CD4-positive, alpha-beta T cell treated with Interleukin-12 subunit alpha and Interleukin-12 subunit beta, for 1 hour (primary cell): ENCODE data around the gene SMIM36.
A peak's percentile ranks its signal among the peaks of the same experiment; 100 is the strongest.
"Not testable (repeated sequence)": the region's sequence is repeated elsewhere in the genome, so short reads cannot be mapped to it uniquely, and the experiment has no call there.

ENCODE experiments used
- DNase-seq: peaks from one replicate; pipeline ENCODE4 v3.0.0-alpha.2; 2020

Gene SMIM36

DNA sequence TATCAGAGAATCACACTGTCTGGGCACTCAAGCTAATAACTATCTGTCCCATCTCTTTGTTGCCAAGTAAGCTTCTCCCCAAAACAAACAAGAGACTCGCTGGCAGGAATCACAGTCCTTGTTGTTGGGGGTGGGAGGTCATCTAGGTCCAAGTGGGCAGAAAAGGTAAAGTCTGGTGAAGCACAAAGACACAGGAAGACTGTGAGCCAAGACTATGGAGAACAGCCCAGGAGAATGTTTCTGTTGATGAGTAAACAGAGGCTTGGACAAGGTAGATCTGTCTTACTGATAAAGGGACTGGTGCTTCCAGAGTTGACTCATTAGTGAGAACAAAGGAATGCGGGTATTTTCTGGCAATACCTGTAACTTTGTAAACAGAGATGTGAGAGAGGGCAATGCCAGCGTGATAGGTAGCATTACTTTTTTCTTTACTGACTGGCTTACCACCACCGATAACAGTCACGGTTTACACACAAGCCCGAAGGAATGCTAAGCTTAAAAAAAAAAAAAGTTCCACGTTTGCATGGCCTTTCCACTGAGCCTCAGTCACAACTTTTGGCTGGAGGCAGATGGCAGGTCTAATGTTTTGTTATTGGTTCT, 78.1 kb downstream of the SMIM36 start:
- no peak for DNase-seq

DNA sequence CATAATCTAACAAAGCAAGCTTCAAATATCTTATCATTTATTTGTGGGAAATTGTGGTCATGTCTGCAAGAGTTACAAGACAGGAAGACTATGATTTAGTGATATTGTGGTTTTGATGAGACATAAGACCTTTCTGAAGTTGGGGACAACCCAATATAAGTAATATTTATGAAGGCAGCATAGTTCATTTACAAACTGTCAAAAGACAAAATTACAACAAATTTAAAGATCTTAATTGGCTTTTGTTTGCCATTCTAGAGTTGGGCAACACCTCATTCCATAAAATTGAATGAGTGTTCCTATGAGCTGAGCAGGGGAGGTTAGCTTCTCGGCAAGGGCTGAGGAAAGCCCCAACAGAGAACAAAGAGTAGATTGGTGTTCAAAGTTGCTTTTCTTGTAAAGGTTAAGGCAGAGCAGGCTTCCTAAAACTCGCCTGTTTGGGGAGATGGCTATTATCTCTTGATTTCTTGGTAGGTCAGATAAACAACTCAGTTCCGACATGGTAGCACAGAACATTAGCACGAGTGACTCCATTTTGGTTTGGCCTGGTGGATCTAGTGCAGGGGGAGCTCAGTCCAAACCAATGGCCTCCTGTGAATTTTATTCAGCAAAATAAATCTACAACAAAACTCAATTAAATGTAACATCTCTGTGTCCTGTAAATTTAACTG, 78.8 kb downstream of the SMIM36 start:
- no peak for DNase-seq

DNA sequence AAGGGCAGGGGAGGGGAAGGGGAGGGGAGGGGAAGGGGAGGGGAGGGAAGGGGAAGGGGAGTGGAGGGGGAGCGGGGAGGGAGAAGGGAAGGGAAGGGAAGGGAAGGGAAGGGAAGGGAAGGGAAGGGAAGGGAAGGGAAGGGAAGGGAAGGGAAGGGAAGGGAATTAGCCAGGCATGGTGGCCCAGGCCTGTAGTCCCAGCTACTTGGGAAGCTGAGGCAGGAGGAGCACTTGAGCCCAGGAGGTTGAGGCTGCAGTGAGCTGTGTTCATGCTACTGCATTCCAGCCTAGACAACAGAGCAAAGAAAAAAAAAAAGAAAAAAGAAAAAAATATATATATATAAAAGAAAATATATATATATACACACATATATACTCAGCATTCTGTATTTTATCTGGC, 79.3 kb downstream of the SMIM36 start:
- DNase-seq = not testable (repeated sequence)

DNA sequence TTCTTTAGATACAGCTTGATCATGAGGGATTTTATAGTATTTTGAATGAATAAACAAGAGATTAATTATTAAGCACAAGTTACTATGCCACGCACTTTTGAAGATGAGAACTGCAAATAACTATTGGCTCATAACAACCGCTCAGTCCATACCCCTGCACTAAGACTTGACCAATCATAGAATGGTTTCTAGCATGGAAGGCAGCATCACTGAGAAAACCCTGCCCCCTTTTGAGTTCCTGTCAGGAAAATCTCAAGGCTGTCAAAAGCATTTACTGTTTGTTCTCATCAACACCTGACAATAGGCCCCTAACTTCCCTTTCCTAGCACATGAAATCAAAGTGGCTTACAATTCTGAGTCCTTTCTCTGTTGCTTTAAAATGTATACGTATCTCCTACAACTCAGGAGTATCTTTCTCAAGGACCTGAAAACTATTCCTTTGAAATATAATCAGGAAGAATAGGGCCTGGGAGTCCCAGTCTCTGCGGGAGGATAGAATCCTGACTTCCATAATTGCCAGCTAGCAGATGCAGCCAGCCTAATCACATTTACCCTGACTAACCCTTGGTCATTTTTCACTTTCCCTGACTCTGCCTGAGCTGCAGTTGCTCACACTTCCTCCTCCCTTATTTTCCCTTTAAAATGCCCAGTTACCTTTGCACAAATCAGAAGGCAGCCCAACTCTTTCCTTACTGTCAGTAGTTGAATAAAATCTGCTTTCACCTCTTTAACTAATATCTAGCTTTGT, 80.5 kb downstream of the SMIM36 start:
- DNase-seq = no peak

DNA sequence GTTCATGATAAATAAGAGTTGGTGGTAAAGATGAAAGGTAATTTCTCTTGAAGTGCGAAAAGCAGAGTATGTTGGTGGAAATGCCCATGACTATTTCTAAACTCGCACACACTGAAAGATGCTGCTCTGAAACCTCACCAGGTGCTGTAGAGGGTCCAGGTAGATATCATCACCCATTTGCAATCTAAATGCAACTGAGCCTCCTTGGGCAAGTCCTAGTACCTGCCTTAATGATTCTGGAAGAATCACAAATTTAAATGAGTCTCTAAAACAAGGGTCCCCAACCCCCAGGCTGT, 83.7 kb downstream of the SMIM36 start:
- DNase-seq = no peak

DNA sequence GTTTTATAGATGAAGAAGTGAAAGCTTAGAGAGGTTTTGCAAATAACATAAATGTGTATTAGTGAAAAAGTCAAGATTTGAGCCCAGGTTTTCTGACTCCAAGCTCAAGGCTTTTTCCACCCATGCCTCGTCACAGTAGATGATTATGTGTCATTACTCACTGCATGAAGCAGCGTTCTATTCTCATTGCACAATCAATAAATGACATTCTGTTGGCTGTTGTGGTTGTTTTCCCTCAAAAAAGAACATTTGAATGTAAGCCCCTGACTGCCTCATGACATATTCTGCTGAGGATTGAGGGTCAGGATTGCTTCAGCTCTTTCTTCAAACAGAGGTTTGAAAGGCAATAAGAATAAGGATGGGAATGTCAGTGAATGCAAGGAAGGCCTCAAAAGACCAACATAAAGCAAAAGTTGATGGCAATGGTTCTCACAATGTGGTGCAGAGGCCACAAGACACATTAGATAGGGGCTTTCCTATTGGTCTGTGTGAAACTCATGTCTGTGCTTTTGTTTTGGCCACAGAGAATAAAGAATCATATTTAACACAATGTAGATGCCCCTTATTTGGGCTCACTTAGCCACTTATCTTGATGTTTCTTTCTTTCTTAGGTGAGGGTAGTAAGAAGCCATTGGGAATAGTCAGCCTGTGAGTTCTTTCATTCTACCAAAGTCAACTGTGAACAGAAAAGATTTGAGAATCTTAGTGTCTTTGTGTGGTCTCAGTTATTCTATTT, 84.2 kb downstream of the SMIM36 start:
- no peak for DNase-seq

DNA sequence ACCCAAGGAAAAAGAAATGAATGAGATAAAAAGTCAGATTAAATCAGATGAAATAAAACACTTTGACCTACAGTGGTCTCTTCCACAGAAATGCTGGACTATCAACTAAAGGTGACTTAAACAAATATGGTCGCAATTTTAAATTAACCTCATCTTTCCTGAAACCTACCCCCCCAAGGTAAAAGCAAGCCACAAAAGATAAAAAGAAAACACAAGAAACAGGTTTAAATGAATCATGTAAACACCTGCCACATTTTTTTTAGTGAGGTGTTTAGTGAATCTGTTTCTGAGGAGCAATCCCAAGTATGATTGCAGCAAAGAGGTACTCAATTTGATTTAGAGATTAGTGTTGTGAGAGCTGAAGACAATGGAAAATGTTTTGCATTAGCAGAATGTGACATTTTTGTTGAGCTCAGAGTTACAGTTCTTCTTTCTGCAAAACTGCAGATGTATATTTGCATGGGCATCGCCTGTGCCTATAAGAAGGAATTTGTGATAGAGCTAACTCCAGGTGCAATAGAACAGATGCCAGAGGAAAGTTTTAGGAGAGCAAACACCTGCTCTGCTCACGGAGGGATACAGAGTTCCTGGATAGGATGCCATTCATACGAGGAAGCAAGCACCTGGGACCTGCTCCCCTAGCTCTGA, 86.2 kb downstream of the SMIM36 start:
- DNase-seq = no peak

DNA sequence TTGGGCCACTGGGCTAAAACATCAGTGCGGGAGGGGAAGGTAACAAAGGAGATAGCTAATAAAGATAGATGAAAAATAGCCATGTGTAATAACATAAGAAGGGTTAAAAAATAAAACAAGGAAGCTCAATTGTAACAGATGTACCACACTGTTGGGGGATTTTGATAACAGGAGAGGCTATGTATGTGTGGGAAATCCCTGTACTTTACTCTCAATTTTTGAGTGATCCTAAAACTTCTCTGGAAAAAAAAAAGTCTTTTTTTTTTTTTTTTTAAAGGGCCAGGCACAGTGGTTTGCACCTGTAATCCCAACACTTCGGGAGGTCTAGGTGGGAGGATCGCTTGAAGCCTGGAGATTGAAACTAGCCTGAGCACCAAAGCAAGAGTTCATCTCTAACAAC, 87.7 kb downstream of the SMIM36 start:
- no peak for DNase-seq

DNA sequence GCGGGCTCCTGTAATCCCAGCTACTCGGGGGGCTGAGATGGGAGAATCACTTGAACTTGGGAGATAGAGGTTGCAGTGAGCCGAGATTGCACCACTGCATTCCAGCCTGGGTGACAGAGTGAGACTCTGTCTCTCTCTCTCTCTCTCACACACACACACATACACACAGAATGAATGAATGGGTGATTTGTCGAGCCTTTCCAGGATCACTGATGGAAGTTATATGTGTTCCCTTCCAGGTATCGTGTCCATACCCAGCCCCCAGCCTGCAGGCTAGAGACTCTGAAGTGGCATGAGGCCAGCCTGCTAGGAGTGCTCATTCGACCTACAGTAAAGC, 88.5 kb downstream of the SMIM36 start:
- DNase-seq = not testable (repeated sequence)

DNA sequence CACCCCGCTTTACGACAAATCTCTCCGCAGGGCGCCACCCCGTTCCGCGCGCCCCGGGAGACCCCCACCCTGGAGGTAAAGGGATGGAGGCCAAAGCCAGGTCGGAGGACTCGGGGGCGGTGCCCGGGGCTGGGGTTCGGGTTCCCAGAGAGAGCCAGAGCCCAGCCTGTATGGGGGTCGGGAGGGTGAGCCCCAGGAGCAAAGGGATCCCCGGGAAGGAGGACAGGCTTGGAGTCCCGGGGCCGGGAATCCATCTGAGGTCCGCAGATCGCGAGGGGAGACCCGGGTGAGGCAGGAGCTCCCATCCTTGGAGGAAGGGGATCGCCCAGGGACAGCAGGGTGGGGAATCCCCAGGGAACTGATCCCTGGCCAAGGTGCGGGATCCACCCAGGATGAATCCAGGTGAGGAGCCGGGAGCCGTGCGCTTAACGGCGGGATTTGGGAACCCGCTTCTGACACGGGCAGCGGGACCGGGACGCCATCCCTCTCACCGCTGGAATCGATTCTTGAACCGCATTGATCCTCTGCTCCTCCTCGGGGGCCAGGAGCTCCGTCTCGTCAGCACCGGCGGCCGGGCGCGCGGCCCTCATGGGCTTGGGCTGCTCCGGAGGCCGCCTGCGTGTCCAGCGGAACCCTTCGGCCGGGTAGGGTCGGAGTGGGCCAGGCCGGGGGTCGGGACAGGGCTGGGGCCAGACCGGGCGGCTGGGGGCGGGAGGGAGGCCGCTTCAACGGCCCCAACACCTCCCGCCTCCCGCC, 89.9 kb downstream of the SMIM36 start, which contains the start of gene MMD:
Gene MMD (minus strand): TSS at position 657 of the 756 bp plus-strand sequence. CDS start 140 bp downstream, at position 517.
- DNase-seq = no peak

DNA sequence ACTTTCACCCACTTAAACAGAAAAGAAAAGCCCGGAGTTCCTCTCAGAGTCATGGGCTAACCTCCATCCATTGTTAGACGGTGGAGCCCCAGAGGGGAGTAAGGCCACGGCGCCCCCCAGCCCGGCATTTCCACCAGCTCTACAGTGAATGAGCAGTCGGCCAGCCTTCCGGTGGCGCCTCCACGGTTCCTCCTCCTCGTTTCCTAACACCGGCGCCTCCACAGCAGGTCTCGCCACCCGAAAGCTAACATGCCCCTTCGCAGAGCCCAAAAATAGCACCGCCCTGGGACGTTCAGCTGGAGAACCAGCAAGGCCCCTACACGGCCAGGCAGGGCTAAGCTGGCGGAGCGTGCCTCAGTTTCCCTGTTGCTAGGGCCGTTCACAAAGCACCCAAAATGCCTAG, 90.5 kb downstream of the SMIM36 start:
- DNase-seq = peak; percentile 43

DNA sequence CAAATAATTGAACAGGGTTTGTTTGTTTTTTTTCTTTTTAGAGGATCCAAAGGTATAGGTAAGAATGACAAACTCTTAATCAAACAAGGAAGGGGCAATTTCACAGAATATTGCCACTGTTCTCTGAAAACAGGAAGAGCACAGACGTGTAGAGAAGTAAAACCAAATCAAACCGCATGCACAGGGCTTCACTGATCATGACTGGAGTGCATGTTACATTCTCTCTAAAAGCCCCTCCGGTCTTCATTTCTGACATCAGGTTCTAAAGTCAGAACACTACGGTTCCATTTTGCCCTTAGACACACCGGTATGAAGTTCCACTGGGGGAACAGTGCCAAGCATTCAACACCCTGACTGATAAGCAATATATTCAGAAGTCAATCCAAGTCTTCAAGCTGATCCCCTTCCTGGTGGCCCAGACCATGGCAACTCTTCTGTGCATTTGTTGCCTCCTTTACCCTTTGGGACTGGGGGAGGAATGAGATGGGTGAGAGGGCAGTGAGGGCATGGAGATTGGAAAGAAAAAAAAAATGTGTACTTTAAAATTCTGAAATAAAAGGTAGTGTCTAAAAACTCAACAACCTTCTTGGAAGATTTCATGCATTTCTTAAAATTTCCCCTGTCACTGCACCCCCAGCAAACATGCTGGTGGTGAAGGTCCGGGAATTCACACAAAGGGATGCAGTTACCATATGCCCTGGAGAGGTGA, 91.0 kb downstream of the SMIM36 start:
- DNase-seq = peak; percentile 58

DNA sequence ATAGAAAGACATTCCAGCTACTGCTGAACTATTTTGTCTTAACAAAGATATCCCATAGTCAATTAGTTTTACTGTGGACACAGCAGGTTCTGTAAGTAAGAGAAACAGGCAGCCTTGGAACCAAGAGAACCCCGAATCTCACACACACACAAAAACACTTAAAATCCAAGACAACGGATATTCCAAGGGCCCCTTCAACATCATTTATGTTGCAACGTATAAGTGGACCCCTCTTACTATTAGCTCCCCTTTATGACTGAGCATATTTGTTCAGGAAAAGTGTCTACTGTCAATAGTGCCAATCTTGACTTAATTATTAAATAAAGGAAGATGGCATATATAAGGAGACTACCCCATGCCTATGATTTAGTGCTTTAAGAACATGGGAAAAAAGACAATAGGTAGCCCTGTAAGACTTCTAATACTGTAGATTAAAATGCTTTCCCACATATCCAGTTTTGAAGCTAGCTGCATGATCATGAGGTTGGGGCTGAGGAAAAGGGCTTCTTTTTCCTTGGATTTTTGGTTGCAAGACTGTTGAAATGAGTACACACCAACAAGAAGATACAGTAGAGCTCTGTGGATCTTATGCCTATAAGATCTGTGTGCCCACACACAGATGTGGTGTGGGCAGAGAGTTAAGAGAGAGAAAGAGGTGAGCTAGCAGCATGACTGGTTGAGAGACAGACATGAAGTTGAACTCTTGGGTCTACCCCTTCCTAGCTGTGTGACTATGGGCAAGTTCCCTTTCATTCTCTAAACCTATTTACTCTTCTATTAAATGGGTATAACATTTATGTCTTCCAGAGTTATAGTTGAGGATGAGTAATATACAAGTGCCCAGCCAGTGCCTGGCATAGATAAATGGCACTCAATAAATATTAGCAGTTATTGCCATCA, 92.6 kb downstream of the SMIM36 start:
- no peak for DNase-seq

DNA sequence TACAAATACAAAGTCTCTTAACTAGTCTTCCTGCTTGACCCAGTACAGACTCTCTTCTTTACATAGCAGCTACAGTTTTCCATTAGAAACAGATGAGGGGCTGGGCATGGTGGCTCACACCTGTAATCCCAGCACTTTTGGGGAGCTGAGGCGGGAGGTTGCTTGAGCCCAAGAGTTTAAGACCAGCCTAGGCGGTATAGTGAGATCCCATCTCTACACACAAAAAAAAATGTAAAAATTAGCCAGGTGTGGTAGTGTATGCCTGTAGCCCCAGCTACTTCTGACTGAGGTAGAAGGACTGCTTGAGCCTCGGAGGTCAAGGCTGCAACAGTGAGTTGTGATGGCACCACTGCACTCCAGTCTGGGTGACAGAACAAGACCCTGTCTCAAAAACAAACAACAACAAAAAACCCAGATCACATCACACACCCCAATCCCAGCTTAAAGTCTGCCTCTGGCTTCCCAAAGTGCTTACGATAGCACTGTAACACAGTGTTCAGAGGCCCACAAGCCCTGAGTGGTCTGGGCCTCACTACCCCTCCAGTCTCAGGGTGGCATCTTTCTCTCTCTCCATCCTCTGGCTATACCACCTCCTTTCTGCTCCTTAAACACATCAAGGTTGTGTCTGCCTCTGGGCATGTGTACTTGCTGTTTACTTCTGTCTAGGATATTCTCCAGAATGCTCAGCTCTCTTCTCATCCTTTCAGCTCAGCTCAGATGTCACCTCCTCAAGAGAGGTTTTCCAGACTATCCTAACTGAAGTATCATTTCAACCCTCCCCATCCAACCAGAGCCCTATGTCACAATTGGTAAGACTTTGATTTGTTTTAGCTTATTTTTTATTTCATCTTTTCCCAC, 93.6 kb downstream of the SMIM36 start:
- DNase-seq = no peak

DNA sequence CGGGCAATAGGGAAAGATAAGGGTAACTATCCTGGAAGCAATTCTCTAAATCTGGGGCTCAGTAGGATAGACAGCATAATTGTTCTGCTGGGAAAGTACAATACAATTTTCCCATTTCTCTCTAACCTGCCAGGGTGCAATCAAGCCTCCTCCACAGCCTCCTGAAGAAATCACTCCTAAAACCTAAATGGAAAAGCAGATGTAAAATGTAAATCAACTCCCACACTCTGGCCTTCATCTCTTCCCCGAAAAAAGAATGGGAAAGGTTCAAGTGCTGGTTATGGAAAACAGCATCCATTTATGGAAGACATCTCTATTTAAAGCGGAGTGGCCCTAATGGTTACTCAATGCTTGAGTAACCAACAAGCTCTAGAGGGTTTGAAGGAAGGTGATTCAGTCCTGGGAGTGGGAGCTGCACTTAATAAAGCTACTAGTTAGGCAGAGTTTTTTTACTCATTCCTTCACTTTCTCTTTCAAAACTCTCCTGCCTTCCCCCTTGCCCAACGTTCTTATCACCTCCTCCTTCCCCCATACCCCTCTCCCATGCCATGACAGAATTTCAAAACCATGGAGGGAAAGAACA, 94.7 kb downstream of the SMIM36 start:
- no peak for DNase-seq

DNA sequence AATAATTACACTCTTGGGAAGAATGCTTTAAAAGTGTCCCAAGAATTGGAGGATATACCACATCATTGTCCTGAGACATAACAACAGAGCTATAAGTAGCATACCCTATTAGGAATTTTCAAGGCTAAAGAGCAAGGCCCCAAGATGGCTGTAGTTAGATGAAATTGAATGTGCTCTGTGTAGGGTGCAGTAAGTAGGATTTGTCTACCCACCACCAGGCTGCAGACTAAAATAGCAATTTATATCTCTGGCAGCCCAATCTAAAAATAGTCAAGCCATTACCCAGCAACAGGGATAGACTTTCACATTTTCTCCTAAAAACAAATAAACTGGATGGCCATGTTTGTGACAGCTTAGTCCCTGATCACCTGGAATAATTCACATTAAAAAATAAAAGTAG, 95.3 kb downstream of the SMIM36 start:
- DNase-seq = no peak

DNA sequence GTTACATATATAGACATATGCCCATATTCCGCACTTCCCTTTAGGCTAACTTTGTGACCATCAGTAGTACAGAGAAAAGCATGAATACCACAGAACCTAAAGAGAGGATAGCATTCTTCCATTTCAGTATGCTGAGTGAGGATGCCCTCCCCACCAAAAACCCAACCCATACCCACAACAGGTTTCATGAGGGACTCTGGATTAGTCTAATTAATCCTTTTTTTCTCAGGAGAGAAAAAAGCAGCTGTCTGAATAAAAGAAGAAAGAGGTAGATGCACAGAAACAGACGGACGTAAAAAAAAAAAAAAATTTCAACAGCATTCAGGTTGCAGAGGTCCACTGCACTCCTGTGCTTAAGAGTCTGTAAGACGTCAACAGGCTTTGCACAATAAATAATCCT, 96.3 kb downstream of the SMIM36 start:
- no peak for DNase-seq

DNA sequence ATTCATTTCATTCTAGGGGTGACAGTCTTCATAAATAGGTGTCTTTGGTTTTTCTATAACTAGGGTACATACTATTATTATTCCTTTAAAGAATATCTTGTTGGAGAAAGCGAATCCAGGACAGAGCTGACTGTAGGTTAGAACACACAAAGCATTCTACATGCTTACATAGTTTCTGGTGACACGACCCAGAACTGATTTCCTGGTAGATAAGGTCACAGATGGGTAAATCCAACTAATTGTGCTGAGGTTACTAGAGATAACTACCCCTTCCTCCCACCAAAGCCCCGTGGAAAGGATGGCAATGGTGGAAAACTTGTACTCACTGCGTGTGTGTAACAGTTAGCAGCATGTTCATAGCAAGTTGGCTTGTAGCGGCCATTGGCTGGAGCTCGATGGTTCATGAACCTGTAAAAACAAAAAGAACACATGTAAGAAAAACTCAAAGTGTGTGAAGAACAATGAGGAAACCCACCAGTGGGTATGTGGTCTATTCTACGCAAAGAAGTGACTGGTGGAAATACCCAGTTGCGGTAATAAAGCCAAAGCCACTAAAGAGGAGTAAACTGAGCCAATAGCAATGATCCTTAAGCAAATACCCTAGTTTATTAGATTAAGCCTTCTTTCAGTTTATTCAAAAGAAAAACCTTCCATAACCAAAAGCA, 97.3 kb downstream of the SMIM36 start:
- peak; percentile 32 for DNase-seq

DNA sequence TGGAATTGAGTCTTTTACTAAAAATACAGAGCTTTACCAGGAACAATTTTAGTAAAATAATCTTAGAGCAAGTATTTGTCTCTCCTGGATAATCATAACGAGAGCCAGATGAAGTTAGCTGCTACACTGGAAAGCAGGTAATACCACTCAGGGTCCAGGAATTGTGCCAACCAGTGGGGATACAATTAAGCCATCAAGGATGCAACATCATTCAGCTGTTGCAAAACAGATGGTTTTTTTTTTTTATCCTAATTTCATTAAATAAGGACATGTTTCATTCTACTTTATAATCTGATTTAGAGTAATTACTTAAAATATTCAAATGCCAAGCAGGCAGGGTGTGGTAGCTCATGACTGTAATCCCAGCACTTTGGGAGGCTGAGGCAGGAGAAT, 99.8 kb downstream of the SMIM36 start:
- no peak for DNase-seq
